Sigmoid colon (tissue), 7 donors: ENCODE results near the gene ESYT2. TPM values are rescaled to one million over a fixed set of nuclear protein-coding genes. Genes with fewer than 3 reads are reported as not detected.

ENCODE experiments used
- DNase-seq: peaks from one replicate; pipeline ENCODE4 v3.0.0-alpha.2; 2019
- H3K27ac ChIP-seq, 4 donors: fragments of 200-600 bp; sonication (generic); one replicate each; pipeline ENCODE4 v1.5.1; 2016 to 2019; ENCODE audit warnings: mild to moderate bottlenecking in 1 of 4
- H3K27me3 ChIP-seq, 3 donors: fragments of 200-600 bp; sonication (generic); one replicate each; pipeline ENCODE4 v1.5.1; 2019; ENCODE audit warnings: mild to moderate bottlenecking in 1 of 3
- H3K36me3 ChIP-seq, 4 donors: fragments of 200-600 bp; sonication (generic); one replicate each; pipeline ENCODE4 v1.5.1; 2016 to 2019
- H3K4me1 ChIP-seq, 4 donors: fragments of 200-600 bp; sonication (generic); one replicate each; pipeline ENCODE4 v1.5.1; 2017 to 2019
- H3K4me3 ChIP-seq, 4 donors: fragments of 200-600 bp; sonication (generic); one replicate each; pipeline ENCODE4 v1.5.1; 2017 to 2019; ENCODE audit warnings: mild to moderate bottlenecking in 2 of 4, moderate library complexity in 1 of 4
- H3K9me3 ChIP-seq, 4 donors: fragments of 200-600 bp in 3 of 4; sonication (generic) in 3 of 4; one replicate each; pipeline versions ENCODE4 v1.5.1 to v1.6.1; 2013 to 2019
- CTCF ChIP-seq, 4 experiments: fragments of 450-650 bp in 3 of 4; fragments of 200-600 bp in 1 of 4; IDR thresholded peaks; one replicate each; pipeline ENCODE4 v1.5.1; 2016 to 2019; ENCODE audit warnings: antibody characterized with exemption in 4 of 4, mild to moderate bottlenecking in 3 of 4, moderate library complexity in 2 of 4
- EP300 ChIP-seq, 4 donors: sonication (generic); formaldehyde crosslinking; IDR thresholded peaks; one replicate each; pipeline ENCODE4 v1.6.1; 2017; ENCODE audit warnings: antibody characterized with exemption in 4 of 4
- POLR2A ChIP-seq, 2 donors: fragments of 450-650 bp; IDR thresholded peaks; one replicate each; pipeline ENCODE4 v1.6.1; 2016; ENCODE audit warnings: antibody characterized with exemption in 2 of 2, mild to moderate bottlenecking in 2 of 2, moderate library complexity in 2 of 2
- POLR2AphosphoS5 ChIP-seq, 4 donors: sonication (generic); formaldehyde crosslinking; IDR thresholded peaks; one replicate each; pipeline ENCODE4 v1.6.1; 2017; ENCODE audit warnings: antibody characterized with exemption in 4 of 4
- whole genome bisulfite sequencing, 2 donors: extraction: QIAGEN DNeasy Blood & Tissue Kit; methylation state at CpG; one replicate each; pipeline ENCODE4 v1.1.7; 2013; 5-methylcytosine and 5-hydroxymethylcytosine counted together
- intact Hi-C: fragments of 100-400 bp; cut with DNase I; formaldehyde crosslinking; loops from one replicate; pipeline ENCODE4 v1.15.1; 2023
- polyA plus RNA-seq, 3 donors: library from polyadenylated mRNA; stranded (reverse); fragments of 200-250 nt; gene quantifications; one replicate each; pipeline ENCODE4 v1.2.3, GENCODE V29; 2013
- total RNA-seq, 4 donors: library from RNA; depleted of rRNA; stranded (reverse); fragments of >200 nt; gene quantifications; one replicate each; pipeline ENCODE4 v1.1.0, GENCODE V29; 2016
- donor health status: healthy with polysubstance abuse.
- donor health status: Bipolar disorder and iron deficiency.
- donor health status: healthy.

The ESYT2 gene
- total and polyA plus RNA-seq, 7 donors, result 6.9 to 127 (median 105) TPM

GRCh38 chr7:158724658-158725505 is 104.4 kb downstream of the ESYT2 start:
- peaks cover 0 to 4% (median 0%) of the 10 kb centered on the region in 4 donors for H3K36me3 ChIP-seq
- no peak overlapping the region for H3K27ac ChIP-seq
- 92 to 93% methylated on average over 21 of the region's 21 CpGs for WGBS, 2 donors
- no peaks in the 10 kb centered on the region for H3K9me3 ChIP-seq
- H3K4me1 ChIP-seq, result no peaks in the 10 kb centered on the region
- intact Hi-C loops, result no loop called here
- no peak for TF ChIP-seq POLR2AphosphoS5 (IDR thresholded peaks at IDR 0.05)
- no peak for TF ChIP-seq EP300 (IDR thresholded peaks at IDR 0.05)
- H3K4me3 ChIP-seq, result no peak overlapping the region
- no peak for DNase-seq
- H3K27me3 ChIP-seq, result no peaks in the 10 kb centered on the region

GRCh38 chr7:158723714-158724385 is 105.5 kb downstream of the ESYT2 start:
- DNase-seq, result no peak
- TF ChIP-seq POLR2AphosphoS5 (IDR thresholded peaks at IDR 0.05), result no peak
- no peak for TF ChIP-seq CTCF (IDR thresholded peaks at IDR 0.05)
- no peak for TF ChIP-seq EP300 (IDR thresholded peaks at IDR 0.05)
- TF ChIP-seq POLR2A (IDR thresholded peaks at IDR 0.05), result no peak
- WGBS, 2 donors, result 90 to 91% methylated on average over 12 of the region's 12 CpGs
- Histone ChIP-seq H3K27ac (no peak overlapping the region), H3K9me3 (no peaks in the 10 kb centered on the region), H3K4me3 (no peak overlapping the region), H3K36me3 (no peaks in the 10 kb centered on the region), H3K27me3 (no peaks in the 10 kb centered on the region), H3K4me1 (no peaks in the 10 kb centered on the region)
- intact Hi-C loops, result no loop called here

GRCh38 chr7:158723266-158723665 is 106.0 kb downstream of the ESYT2 start:
- TF ChIP-seq CTCF (IDR thresholded peaks at IDR 0.05) (no peak), POLR2A (IDR thresholded peaks at IDR 0.05) (no peak), POLR2AphosphoS5 (IDR thresholded peaks at IDR 0.05) (no peak), EP300 (IDR thresholded peaks at IDR 0.05) (no peak)
- H3K9me3 ChIP-seq, result no peaks in the 10 kb centered on the region
- intact Hi-C loops, result no loop called here
- H3K27ac ChIP-seq, result no peak overlapping the region
- no peaks in the 10 kb centered on the region for H3K27me3 ChIP-seq
- no peaks in the 10 kb centered on the region for H3K36me3 ChIP-seq
- H3K4me1 ChIP-seq, result no peaks in the 10 kb centered on the region
- 91 to 94% methylated on average over 13 of the region's 13 CpGs for WGBS, 2 donors
- H3K4me3 ChIP-seq, result no peak overlapping the region
- DNase-seq, result no peak

GRCh38 chr7:158722574-158723237 is 106.6 kb downstream of the ESYT2 start:
- no peaks in the 10 kb centered on the region for H3K4me1 ChIP-seq
- WGBS, 2 donors, result 94% methylated on average over 6 of the region's 6 CpGs
- H3K36me3 ChIP-seq, result no peaks in the 10 kb centered on the region
- no peak for TF ChIP-seq CTCF (IDR thresholded peaks at IDR 0.05)
- no peak for TF ChIP-seq POLR2AphosphoS5 (IDR thresholded peaks at IDR 0.05)
- TF ChIP-seq POLR2A (IDR thresholded peaks at IDR 0.05), result no peak
- TF ChIP-seq EP300 (IDR thresholded peaks at IDR 0.05), result no peak
- H3K27me3 ChIP-seq, result no peaks in the 10 kb centered on the region
- H3K9me3 ChIP-seq, result no peaks in the 10 kb centered on the region
- no peak overlapping the region for H3K4me3 ChIP-seq
- no peak for DNase-seq
- no peak overlapping the region for H3K27ac ChIP-seq
- intact Hi-C loops, result no loop called here

- WGBS, 2 donors, result 70 to 76% methylated on average over 9 of the region's 9 CpGs
- TF ChIP-seq CTCF (IDR thresholded peaks at IDR 0.05) (no peak), EP300 (IDR thresholded peaks at IDR 0.05) (no peak), POLR2AphosphoS5 (IDR thresholded peaks at IDR 0.05) (no peak), POLR2A (IDR thresholded peaks at IDR 0.05) (no peak)
- intact Hi-C loops, result no loop called here
- Histone ChIP-seq H3K27ac (no peak overlapping the region), H3K9me3 (no peaks in the 10 kb centered on the region), H3K27me3 (no peaks in the 10 kb centered on the region), H3K4me1 (no peaks in the 10 kb centered on the region), H3K36me3 (no peaks in the 10 kb centered on the region), H3K4me3 (no peak overlapping the region)
- no peak for DNase-seq
Measured at GRCh38 chr7:158720112-158720511, 109.2 kb downstream of the ESYT2 start.
